ENCODE results near the gene SECISBP2L.
A peak's percentile ranks its signal among the peaks of the same experiment; 100 is the strongest.
"Not testable (repeated sequence)": the region's sequence is repeated elsewhere in the genome, so short reads cannot be mapped to it uniquely, and the experiment has no call there.

SECISBP2L gene

DNA sequence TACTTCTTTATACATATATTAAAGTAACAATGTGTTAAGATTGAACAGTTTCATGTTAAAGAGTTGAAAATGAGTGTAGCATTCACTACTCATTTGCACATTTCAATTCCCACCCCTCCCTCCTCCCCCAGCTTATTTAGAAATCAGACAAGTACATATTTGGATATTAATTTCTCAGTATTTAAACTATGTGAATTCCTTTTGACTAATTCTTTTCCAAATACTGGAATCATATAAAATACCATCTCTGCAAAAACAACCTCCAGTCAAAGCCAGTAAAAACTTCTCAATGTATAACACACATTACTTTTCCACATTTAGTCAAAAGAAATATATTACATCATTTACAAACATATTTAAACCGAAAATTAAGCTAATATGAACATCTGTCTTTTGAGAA, 57.1 kb downstream of the SECISBP2L start:
- no peak for DNase-seq

DNA sequence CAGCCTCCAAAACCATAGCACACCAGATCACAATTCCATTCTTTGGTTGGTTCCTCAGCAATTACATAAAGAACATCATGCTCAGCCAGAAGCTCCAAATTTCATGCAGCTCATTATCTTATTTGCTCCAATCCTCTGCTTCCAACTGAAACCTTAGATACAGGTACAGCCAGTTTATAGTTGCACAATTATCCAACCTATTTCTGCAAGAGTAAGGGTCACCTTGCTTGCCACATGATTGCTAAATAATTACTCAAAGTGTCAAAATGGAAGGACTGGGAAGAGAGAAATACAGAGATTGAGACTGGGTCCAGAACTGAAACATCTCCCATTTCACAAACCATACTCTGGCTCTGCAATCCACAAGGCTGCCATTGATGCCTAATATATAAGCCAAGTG, 59.1 kb downstream of the SECISBP2L start:
- no peak for DNase-seq

DNA sequence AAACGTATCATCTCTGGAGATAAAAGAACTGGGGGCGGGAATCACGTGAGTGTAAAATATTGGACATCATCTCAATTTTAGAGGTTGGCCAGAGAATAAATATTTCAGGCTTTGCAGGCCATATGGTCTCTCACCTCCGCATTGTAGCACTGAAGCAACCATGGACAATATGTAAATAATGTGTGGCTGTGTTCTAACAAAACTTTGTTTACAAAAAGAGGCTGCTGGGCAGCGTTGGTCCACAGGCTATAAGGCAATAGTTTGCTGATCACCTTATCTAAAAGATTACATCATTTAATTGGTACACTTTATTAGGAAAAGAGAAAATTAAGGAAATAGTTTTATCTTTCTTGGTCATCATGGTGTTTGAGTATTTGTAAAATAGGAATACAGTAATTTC, 60.0 kb downstream of the SECISBP2L start:
- DNase-seq, result no peak

DNA sequence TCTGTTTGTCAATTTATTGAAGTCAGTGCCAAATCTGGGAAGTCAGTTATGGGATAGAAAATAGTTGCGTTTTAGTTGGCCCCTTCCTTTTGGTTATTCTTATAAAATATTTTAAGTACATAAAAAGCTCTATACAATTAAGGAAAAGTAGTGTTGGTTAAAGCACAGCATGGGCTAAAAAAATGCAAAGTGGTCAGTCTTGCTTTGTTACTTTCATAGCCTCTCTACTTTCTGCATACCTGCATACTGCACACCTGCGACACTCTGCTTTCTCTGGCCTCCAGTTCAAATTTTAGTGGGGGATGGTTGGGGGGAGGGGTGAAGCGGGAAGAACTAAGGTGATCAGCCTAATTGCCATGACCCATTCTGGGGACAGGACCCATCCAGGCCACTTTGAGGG, 60.7 kb downstream of the SECISBP2L start:
- DNase-seq, result no peak

DNA sequence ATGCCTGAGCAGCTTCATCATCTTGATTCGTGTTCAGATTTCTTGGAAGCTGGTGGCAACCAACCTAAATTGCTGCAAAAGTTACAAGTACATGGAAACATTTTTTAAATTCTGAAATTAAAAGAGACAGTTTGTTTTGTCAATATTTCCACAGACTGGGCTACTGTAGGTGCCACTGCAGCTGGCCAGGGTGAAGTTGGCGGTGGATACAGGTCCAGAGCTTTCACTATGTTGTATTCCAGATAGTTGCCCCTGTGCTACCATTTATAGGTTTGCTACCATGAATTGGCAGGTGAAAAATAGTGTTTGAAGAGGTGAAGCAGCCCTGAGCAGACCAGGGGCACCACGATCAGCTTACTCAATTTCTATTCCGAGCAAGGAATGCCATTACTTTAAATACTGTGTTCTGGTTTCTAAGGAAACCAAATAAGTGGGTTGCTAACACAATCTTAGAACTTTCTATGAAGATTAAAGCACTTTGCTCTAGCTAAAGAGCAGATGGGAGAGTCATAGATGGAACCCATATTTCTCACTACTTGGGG, 61.4 kb downstream of the SECISBP2L start:
- no peak for DNase-seq

DNA sequence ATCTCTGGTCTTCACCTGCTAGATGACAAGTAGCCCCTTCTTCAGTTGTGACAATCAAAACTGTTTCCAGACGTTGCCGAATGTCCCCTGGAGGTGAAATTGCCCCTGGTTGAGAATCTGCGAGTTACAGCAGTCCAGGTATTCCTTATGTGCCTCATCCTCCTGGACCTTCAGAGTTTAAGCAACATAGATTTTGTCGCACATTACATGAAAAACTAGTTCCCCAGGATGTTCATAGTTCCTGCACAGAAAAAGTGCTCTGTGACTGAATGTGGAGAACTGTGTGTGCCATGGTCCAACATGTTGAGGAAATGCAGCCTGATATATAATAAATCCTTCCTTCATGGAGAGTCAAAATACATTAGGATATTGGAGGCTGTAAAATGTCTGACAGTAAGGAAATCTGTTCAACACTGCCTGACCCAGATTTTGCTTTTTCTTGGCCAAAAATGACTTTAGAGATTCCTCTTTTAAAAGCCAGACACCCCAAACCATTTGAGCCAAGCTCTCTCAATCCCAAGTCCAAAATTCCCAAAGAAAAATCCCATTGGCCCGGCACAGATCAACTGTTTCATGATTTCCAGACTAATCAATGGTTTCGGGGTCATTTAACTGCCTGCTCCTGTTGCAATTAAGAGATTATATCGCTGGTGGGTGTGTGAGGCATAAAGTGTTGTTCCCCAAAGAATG, 62.1 kb downstream of the SECISBP2L start:
- no peak for DNase-seq

DNA sequence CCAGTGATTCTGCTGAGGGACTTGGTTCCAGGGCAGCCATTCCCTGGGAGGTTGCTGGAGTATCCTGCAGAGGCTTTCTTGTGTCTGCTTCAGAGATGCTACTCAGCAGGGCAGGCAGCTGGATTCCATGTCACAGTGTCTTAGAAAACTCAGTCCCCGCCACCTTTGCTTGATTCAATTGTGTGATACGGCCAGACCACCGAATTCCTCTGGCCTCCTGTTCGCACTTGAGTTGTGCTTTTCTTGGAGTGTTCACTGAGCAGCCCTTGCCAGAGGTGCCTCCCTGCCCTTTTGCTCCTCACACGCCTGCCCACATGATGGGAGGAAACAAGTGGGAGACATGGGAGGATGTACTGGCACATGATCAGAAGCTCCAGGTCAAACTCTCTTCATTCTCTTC, 62.9 kb downstream of the SECISBP2L start:
- DNase-seq, result no peak

DNA sequence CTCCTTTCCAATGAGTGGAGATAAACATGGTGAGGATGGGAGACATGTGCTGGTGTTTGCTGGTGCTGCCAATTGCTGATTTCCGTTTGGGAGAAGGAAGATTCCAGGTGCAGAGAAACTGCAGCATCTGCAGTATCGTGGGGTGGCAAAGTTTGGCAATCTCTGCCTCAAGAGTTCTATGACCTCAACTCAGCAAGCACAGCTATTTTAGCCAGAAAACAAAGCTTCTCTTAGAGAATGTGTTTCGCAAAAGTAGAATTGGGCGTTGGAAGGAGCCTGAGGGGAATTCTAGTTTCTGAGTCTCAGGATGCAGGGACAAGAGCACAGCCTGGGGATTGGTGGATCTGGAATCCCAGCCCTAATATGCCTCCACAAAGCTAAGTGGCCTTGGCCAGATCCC, 64.3 kb downstream of the SECISBP2L start:
- DNase-seq, result no peak

DNA sequence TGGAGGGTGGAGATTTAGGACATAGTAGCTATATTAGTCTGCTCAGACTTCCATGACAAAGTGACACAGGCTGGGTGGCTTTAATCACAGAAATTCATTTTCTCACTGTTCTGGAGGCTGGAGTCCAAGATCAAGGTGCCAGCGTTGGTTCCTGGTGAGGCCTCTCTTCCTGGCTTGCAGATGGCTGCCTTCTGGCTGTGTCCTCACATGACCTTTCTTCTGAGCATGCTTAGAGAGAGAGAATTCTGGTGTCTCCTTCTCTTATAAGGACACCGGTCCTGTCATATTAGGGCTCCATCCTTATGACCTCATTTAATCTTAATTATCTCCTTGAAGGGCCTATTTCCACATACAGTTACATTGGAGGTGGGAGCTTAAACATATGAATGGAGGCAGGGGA, 67.6 kb downstream of the SECISBP2L start:
- no peak for DNase-seq

DNA sequence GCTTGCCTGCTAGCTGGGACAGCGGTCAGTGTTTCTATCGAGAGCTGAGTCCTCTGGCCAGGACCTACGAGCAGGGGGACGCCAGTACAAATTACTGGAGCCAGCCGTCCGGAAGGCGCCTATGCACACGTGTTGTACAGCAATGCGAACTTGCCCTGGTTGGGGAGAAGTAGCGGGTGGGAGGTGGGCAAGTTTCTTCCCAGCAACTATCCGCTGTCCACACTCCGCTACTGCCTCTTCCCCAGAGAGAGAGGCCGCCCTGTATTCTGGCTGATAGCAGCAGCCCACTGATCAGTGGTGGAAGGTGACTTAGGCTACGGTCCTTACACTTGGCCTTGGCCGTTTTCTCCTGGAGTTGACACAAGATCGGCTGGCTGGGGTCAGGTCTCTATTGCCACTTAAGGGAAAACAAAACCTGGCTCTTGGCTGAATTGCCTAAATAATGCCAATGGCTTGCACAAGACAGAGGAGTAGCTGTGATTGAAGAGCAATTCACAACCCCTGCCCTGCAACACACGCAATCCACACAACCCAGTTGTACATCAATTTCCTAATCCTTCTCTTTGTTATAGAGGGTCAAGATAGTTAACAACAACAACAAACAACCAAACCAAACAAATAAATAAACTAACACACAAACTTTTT, 69.7 kb downstream of the SECISBP2L start:
- no peak for DNase-seq

DNA sequence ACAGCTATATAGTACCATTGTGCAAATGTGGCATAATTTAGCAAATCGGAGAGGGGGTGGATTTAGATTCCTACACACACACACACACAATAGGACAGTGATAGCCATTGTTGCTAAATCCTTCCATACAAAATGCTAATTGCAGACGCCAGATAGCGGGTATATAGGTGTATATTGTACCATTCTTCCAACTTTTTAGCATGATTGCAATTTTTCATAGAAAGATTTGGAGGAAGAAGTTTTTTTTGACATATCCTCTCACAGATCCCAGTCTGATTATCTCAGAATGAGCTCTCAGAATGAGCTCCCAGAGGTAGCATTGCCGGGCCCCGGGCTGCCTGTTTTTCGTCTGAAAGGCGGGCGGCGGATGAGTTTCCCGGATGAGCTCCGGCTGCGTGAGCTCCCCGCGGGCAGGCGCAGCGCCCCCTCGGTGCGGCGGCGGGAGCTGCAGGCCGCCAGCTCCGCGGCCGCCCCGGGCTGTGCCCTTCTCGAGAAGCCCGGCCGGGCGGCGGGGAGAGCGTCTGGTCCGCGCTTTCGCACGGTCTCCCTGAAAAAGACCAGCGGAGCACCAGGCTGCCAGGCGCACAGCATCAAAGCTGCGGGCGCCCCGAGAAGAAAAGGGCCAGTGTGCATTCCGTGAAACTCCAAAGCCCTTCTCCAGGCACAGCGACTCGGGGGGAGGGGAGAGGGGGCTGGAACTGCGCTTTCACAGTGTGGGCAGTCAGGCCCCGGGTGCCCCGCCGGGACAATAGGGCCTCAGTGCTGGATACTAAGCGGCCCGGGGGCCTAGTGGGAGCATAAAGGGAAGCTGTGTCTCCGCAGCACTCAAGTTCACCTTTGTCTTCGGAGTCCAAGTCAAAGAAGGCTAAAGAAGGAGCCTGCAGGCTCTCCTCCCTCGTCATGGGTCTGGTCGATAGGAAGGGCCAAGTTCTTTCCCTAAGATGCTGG, 70.5 kb downstream of the SECISBP2L start:
- DNase-seq, result peak in 1 of 2 experiments; percentile 23

DNA sequence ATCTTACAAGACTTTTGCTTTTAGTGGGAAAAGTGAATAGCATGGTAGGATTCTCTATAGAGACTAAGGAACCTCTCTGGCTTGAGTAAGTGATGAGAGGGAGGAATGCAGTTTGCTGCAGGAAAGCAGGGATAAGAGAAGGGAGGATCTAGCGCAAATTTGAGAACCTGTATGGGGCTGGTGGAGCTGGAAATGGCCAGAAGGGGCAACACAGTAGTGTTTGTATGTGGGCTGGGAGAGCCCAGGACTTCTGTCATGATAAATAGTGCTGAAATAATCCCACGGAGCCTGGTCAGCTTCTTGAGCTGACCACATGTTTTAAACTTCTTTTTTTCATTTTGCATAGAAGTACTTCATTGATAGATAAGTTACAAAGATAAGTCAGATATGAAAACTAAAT, 71.4 kb downstream of the SECISBP2L start:
- no peak for DNase-seq

DNA sequence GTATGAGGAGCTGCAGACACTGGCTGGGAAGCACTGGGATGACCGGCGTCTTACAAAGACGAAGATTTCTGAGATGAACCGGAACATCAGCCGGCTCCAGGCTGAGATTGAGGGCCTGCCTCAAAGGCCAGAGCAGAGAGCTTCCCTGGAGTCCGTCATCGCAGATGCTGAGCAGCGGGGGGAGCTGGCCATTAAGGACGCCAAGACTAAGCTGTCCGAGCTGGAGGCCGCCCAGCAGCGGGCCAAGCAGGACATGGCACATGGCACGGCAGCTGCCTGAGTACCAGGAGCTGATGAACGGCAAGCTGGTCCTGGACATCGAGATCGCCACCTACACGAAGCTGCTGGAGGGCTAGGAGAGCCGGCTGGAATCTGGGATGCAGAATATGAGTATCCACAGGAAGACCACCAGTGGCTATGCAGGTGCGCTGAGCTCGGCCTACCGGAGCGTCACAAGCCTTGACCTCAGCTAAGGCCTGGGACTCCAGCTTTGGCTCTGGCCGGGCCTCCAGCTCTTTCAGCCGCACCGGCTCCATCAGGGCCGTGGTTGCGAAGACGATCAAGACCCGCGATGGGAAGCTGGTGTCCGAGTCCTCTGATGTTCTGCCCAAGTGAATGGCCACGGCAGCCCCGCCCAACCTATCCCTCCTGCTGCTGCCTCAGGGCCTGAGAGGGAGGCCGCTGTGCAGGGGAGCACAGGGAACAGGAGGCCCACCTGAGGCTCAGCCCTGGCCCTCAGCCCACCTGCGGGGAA, 73.3 kb downstream of the SECISBP2L start:
- no peak for DNase-seq

DNA sequence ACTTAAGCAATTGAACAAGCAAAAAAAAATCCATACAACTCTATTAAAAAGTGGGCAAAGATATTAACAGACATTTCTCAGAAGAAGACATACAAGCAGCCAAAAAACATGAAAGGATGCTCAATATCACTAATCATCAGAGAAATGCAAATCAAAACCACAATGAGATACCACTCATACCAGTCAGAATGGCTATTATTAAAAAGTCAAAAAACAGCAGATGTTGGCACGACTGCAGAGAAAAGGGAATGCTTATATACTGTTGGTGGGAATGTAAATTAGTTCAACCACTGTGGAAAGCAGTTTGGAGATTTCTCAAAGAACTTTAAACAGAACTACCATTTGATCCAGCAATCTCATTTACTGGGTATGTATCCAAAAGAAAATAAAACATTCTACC, 75.3 kb downstream of the SECISBP2L start:
- not testable (repeated sequence) for DNase-seq

DNA sequence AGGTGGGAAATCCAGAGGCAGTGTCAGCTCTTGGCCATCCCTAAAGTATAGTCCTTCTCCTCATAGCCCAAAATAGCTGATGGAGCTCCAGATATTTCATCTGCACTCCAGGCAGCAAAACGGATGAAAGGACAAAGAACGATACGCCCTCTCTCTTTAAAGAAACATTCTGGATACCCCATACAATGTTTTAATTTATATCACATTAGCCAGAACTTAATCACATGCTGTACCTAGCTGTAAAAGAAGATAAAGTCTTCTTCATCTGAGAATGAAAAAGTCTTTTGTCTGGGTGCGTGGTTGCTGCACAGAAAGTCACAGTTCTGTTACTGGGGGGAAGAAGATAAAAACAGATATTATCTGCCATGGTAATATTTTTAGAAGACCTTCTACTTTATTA, 78.2 kb downstream of the SECISBP2L start:
- no peak for DNase-seq

DNA sequence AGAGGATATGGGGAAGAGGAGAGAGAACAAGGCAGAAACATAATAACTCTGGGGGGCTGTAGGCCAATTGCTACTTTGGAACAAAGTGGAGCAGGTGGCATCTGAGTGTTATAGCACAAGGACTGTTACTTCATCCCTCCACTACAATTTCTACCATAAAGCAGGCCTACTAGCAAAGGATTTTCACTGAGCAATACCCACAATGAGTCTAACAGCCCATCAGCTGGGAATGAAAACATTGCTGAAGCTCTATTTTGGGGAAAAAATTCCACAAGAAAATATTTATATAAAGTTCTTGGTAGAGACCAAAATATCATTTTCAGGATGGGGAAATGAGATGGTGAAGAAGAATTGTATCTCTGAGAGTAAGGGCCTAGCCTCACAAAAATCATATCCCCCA, 78.9 kb downstream of the SECISBP2L start:
- no peak for DNase-seq

DNA sequence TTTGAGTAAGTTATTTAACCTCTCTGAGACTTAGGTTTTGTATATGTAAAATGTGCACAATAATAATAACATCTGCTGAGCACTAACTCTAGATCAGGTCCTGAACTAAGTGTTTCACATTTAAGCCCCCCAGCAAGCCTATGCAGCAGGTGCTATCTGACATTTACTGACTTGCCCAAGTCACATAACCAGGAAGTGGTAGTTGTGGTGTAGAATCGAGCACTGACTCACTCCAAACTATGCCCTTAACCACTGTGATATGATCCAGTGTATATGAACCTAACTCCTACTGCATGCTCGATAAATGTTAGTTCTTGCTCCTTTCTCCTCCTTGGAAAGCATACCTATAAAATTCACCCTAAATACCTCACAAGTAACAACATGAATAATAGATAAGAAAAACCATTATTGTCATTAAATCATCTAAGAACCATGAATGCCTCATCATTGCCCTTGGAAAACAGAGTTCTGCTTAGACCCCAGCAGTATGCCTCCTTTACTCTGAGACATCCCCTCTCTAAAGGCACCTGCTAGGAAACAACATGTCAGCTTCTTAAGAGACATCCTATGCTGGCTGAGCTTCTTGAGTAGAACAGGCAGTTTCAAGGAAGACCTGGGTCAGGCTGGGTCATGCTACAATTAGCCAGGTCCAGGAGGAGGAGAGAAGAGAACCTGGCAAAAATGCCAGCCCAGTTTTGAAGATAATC, 79.5 kb downstream of the SECISBP2L start:
- no peak for DNase-seq

DNA sequence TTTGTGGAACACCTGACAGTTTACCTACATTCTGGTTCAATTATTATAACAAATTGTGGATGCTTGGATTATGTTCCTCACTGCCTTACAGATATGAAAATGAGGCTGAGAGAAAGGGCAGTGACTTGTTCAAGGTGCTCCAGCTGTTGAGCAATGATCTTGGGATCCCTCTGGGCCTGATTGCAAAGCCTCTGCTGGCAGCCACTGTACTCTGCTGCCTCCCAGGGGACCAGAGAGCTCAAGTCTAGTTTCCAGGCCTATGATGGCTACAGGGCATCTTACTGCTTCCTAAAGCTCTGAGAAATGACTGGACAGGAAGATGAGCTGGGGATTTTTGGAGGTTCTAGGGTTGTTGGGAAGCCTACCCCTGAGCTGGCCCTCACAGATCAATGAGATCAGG, 80.3 kb downstream of the SECISBP2L start:
- DNase-seq, result no peak

DNA sequence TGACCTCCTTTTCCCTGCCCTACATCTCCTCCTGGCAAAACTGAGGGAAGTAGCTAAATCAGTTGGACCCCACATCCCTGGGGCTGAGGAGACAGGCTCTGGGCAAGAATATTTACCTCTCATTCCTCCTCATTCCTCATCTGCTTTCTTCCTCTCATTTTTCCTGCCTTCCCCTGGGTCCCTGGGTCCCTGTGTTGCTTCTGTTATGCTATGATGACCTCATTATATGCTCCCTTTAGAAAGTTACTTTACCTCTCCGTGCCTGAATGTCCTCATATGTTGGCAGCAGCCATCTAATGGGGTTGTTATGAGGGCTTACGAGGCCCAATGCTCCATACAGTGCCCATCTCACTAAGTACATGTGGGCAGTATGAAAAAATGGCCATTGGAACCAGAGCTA, 81.3 kb downstream of the SECISBP2L start:
- DNase-seq, result no peak

DNA sequence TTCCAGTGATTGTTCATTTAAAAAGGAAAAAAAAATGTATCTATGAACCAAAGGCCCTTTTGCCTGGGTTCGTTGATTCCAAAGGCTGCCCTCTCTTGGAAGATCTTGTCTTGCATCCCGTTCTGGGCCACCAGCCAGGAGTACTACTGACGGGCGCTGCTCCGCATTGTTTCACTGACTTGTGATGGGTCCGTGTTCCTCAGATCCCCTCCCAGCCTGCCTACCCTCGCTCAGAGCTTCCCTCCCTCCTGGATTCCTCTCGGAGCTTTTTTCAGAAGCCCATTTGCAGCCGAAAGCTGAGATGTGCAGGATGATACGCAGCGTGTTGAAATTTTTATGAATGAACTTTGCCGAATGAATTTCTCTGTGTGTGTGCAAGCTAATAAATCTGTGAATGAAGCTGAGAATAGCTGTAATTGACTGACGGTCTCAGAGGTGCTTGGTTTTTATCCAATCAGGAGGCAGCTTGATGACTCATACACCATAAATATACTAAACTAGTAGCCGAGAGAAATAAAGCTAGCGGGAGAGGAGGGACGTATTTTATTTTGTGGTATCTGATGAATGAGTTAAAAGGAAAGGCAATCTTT, 82.6 kb downstream of the SECISBP2L start, which contains the start of gene SHC4:
TSS of gene SHC4 (minus strand) at position 396 of the 590 bp plus-strand sequence. CDS start 904 bp downstream, outside the sequence.
- DNase-seq, result peak; percentile 15 to 44
